ENCODE data around the gene TCF23. TPM values are rescaled to one million over a fixed set of nuclear protein-coding genes. Genes with fewer than 3 reads are reported as not detected.
"Not testable (repeated sequence)": the region's sequence is repeated elsewhere in the genome, so short reads cannot be mapped to it uniquely, and the experiment has no call there.

TCF23 gene
- total and polyA plus RNA-seq, 2 of the 8 experiments (the other 6 are each of a cell fraction or from before 2014, with no cell fraction given), result 0.02 TPM; not detected in 1

DNA sequence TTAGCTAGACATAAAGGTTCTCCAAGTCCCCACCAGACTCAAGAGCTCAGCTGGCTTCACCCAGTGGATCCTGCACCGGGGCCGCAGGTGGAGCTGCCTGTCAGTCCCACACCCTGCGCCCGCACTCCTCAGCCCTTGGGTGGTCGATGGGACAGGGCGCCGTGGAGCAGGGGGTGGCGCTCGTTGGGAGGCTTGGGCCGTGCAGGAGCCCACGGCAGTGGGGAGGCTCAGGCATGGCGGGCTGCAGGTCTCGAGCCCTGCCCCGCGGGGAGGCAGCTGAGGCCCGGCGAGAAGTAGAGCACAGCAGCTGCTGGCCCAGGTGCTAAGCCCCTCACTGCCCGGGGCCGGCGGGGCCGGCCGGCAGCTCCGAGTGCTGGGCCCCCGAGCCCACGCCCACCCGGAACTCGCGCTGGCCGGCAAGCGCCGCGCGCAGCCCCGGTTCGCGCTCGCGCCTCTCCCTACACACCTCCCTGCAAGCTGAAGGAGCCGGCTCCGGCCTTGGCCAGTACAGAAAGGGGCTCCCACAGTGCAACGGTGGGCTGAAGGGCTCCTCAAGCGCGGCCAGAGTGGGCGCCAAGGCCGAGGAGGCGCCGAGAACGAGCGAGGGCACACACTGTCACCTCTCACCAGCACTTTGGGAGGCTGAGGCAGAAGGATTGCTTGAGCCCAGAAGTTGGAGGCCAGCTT is 37.3 kb upstream of the TCF23 start:
- H2BK120ac ChIP-seq (replicated peaks; ENCODE audit: low read depth, low read length); H2BK12ac ChIP-seq (ENCODE audit: low read depth, low read length); H4K91ac ChIP-seq (replicated peaks; ENCODE audit: insufficient read length, low read length); H2AFZ ChIP-seq (ENCODE audit: low read length); H3K4me2 ChIP-seq (ENCODE audit: insufficient read depth in 1 of 2, low read depth in 2 of 2, low read length in 2 of 2); H2BK20ac ChIP-seq (ENCODE audit: low read length); H3K27me3 ChIP-seq (replicated peaks in 1 of 4; ENCODE audit: control insufficient read depth in 3 of 4, extremely low read depth in 1 of 4, insufficient read depth in 3 of 4, low read length in 3 of 4); H3K36me3 ChIP-seq (ENCODE audit: control insufficient read depth in 2 of 4, insufficient read depth in 4 of 4, low read length in 3 of 4); H2BK5ac ChIP-seq (ENCODE audit: low read depth, low read length); H3K14ac ChIP-seq (ENCODE audit: insufficient read length); FAIRE-seq; H3K9ac ChIP-seq (replicated peaks in 1 of 4; ENCODE audit: extremely low read depth in 1 of 4, low read depth in 3 of 4, low read length in 3 of 4); H3K79me1 ChIP-seq (ENCODE audit: low read depth, low read length); H3K79me2 ChIP-seq (ENCODE audit: control insufficient read depth in 1 of 2, insufficient read depth in 2 of 2, low read length in 2 of 2); H3K4me1 ChIP-seq (replicated peaks in 1 of 4; ENCODE audit: control insufficient read depth in 3 of 4, insufficient read depth in 4 of 4, low read length in 3 of 4); H2BK15ac ChIP-seq (ENCODE audit: low read length); H3K18ac ChIP-seq (ENCODE audit: extremely low read depth, low read length); H3K9me3 ChIP-seq (ENCODE audit: insufficient read depth in 2 of 2, low read depth in 1 of 2, low read length in 1 of 2); DNase-seq (ENCODE audit: low read depth in 1 of 2, low spot score in 2 of 2); H3K4ac ChIP-seq (replicated peaks; ENCODE audit: insufficient read length, low read depth, low read length); H3K4me3 ChIP-seq (ENCODE audit: extremely low read depth in 1 of 4, insufficient read depth in 2 of 4, low read depth in 3 of 4, low read length in 4 of 4); H3K27ac ChIP-seq (ENCODE audit: low read depth, low read length); H4K20me1 ChIP-seq (replicated peaks in 1 of 2; ENCODE audit: control insufficient read depth in 1 of 2, insufficient read depth in 2 of 2, low read length in 2 of 2); H4K5ac ChIP-seq (ENCODE audit: insufficient read length, low read depth, low read length); H3K56ac ChIP-seq (replicated peaks; ENCODE audit: insufficient read length, low read depth, low read length); H3K23ac ChIP-seq (ENCODE audit: insufficient read length); H2AK5ac ChIP-seq (ENCODE audit: low read depth, low read length); H3K23me2 ChIP-seq (ENCODE audit: low read depth, low read length): not testable (repeated sequence)
- H4K8ac ChIP-seq (ENCODE audit: extremely low read depth, insufficient read depth, low read length), result peak overlapping the region; percentile 68; the same call in 1 of the 2 replicates
- ChIA-PET POLR2A (ENCODE audit: partially characterized antibody) (interaction anchor here (0.8 to 1.3 kb wide), 6 partner anchors 10 to 197 kb away, joined by 3 to 5 read pairs (median 3); partner anchors contain the start of genes ABHD1 and UCN), CTCF (ENCODE audit: partially characterized antibody) (interaction anchor here (0.6 to 9.5 kb wide), 12 partner anchors 11 to 153 kb away, joined by 3 to 120 read pairs (median 4); no protein-coding TSS in a partner anchor)
- 91% methylated on average over 25 of the region's 49 CpGs; no CpG with 5 or more reads in 1 of the 2 experiments for WGBS, 2 experiments (ENCODE audit: extremely low coverage in 1 of 2, insufficient coverage in 1 of 2, insufficient read length in 1 of 2, insufficient replicate concordance in 2 of 2, low coverage in 1 of 2, low lambda C conversion rate in 2 of 2, missing lambda C conversion rate in 1 of 2)
